HepG2 (cell line): ENCODE measurements around the gene SF3B5. TPM values are rescaled to one million over a fixed set of nuclear protein-coding genes. Genes with fewer than 3 reads are reported as not detected.

Experiments
- ATAC-seq: fragments of 200-7000 bp; cut with Tn5 transposase; 3 replicates; pipeline ENCODE4 v1.9.1; 2020; ENCODE audit warnings: mild to moderate bottlenecking, moderate library complexity
- BruUV-seq: library from RNA; stranded (reverse); fragments of 400-500 nt; replicated peaks from 2 replicates; lab custom pipeline; 2021; lab: Mats Ljungman, UMichigan
- CTCF ChIA-PET: fragments of 300-600 bp; formaldehyde crosslinking; extraction: SDS; loops from one replicate; lab custom pipeline; 2021; ENCODE audit warnings: low total read pairs, inconsistent platforms, low intra/inter-chr PET ratio; lab: Yijun Ruan, JAX
- POLR2A ChIA-PET: fragments of 350-600 bp; sonication (Branson Sonifier 250); formaldehyde crosslinking; loops from one replicate; lab custom pipeline; 2020; ENCODE audit warnings: antibody characterized with exemption, inconsistent platforms; lab: Yijun Ruan, JAX
- DNase-seq: peaks from one replicate; pipeline ENCODE4 v3.0.0-alpha.2; 2015; ENCODE audit warnings: low spot score
- FAIRE-seq: peaks from 3 replicates; lab custom pipeline; 2011; peaks lifted over from hg19 to GRCh38; lab: Jason Lieb, UNC
- H2AFZ ChIP-seq: one replicate; pipeline ENCODE4 v1.6.1; 2011; ENCODE audit warnings: low read length, inconsistent platforms
- H3K27ac ChIP-seq: fragments of 300-600 bp; 3 replicates; pipeline ENCODE4 v1.8.0; 2011; ENCODE audit warnings: mixed run types, mild to moderate bottlenecking, mixed read lengths, low read length, inconsistent platforms; ENCODE audit not compliant: insufficient read depth; ENCODE audit errors: extremely low read length
- H3K27me3 ChIP-seq, 2 experiments: fragments of 200-600 bp in 1 of 2; 2 replicates in 1 of 2; 3 replicates in 1 of 2; pipeline versions ENCODE4 v1.6.0 to v1.8.0; 2011; ENCODE audit warnings: low read length in 2 of 2, mild to moderate bottlenecking in 2 of 2, moderate library complexity in 2 of 2, inconsistent platforms in 1 of 2; ENCODE audit not compliant: insufficient read depth in 2 of 2, control insufficient read depth in 1 of 2
- H3K36me3 ChIP-seq, 2 experiments: fragments of 200-600 bp in 1 of 2; replicated peaks in 1 of 2; 2 replicates in 1 of 2; 3 replicates in 1 of 2; pipeline versions ENCODE4 v1.5.1 to v1.8.0; 2011; ENCODE audit warnings: low read length in 2 of 2, inconsistent platforms in 1 of 2; ENCODE audit not compliant: insufficient read depth in 2 of 2, control insufficient read depth in 1 of 2
- H3K4me1 ChIP-seq: 2 replicates; pipeline ENCODE4 v1.5.1; 2012; ENCODE audit warnings: low read length, inconsistent platforms; ENCODE audit not compliant: insufficient read depth
- H3K4me2 ChIP-seq: 2 replicates; pipeline ENCODE4 v1.6.0; 2011; ENCODE audit warnings: low read depth, low read length, inconsistent platforms
- H3K4me3 ChIP-seq, 3 experiments: fragments of 200-600 bp in 1 of 3; sonication (generic), shearing (Covaris generic) in 1 of 3; replicated peaks in 1 of 3; 2 replicates each; pipeline ENCODE4 v1.5.1; 2011 to 2016; ENCODE audit warnings: low read length in 3 of 3, inconsistent platforms in 2 of 3, low read depth in 2 of 3, mild to moderate bottlenecking in 2 of 3, control low read depth in 1 of 3, mixed read lengths in 1 of 3; ENCODE audit not compliant: insufficient read depth in 1 of 3
- H3K79me2 ChIP-seq: one replicate; pipeline ENCODE4 v1.6.1; 2011; ENCODE audit warnings: low read length, inconsistent platforms; ENCODE audit not compliant: insufficient read depth
- H3K9ac ChIP-seq: 2 replicates; pipeline ENCODE4 v1.6.0; 2011; ENCODE audit warnings: mild to moderate bottlenecking, low read depth, low read length, inconsistent platforms; ENCODE audit not compliant: insufficient read depth
- H3K9me3 ChIP-seq: 2 replicates; pipeline ENCODE4 v1.5.1; 2012; ENCODE audit warnings: mild to moderate bottlenecking, low read length
- H4K20me1 ChIP-seq: 2 replicates; pipeline ENCODE4 v1.6.0; 2011; ENCODE audit warnings: inconsistent platforms, mild to moderate bottlenecking, low read length, moderate library complexity; ENCODE audit not compliant: insufficient read depth
- FOXP1 ChIP-seq, 2 experiments: fragments of 450-650 bp in 1 of 2; IDR thresholded peaks; 2 replicates each; pipeline ENCODE4 v1.6.1; 2017 to 2018; ENCODE audit warnings: antibody characterized with exemption in 1 of 2
- JUND ChIP-seq: sonication (generic); formaldehyde crosslinking; IDR thresholded peaks from 2 replicates; pipeline ENCODE4 v1.8.0; 2022; ENCODE audit warnings: mild to moderate bottlenecking, missing genetic modification reagents
- KDM3A ChIP-seq: IDR thresholded peaks from 2 replicates; pipeline ENCODE4 v1.6.1; 2018; ENCODE audit warnings: low read depth, missing compliant biosample characterization
- NCOA2 ChIP-seq: sonication (generic); formaldehyde crosslinking; IDR thresholded peaks from 2 replicates; pipeline ENCODE4 v1.8.0; 2022; ENCODE audit warnings: inconsistent platforms
- NR0B2 ChIP-seq: sonication (generic); formaldehyde crosslinking; IDR thresholded peaks from 2 replicates; pipeline ENCODE4 v1.4.0; 2020; ENCODE audit warnings: mild to moderate bottlenecking, missing genetic modification reagents
- PAWR ChIP-seq: sonication (generic); formaldehyde crosslinking; IDR thresholded peaks from 2 replicates; pipeline ENCODE4 v1.4.0; 2020; ENCODE audit warnings: missing genetic modification reagents, mild to moderate bottlenecking, borderline replicate concordance
- RFXANK ChIP-seq: IDR thresholded peaks from 2 replicates; pipeline ENCODE4 v1.6.1; 2016
- SOX5 ChIP-seq: IDR thresholded peaks from 2 replicates; pipeline ENCODE4 v1.6.1; 2016; ENCODE audit warnings: borderline replicate concordance
- ZMAT3 ChIP-seq: sonication (generic); formaldehyde crosslinking; conservative IDR thresholded peaks from 2 replicates; pipeline ENCODE4 v1.7.0; 2021; ENCODE audit warnings: missing genetic modification reagents
- ZNF12 ChIP-seq: sonication (generic); formaldehyde crosslinking; IDR thresholded peaks from 2 replicates; pipeline ENCODE4 v1.5.0; 2020; ENCODE audit warnings: missing genetic modification reagents
- ZNF205 ChIP-seq: IDR thresholded peaks from 2 replicates; pipeline ENCODE4 v1.6.1; 2018; ENCODE audit warnings: missing biosample characterization, missing genetic modification reagents
- ZNF292 ChIP-seq: sonication (generic); formaldehyde crosslinking; IDR thresholded peaks from 2 replicates; pipeline ENCODE4 v1.8.1; 2022; ENCODE audit warnings: mild to moderate bottlenecking, low read depth, missing genetic modification reagents, borderline replicate concordance
- ZNF639 ChIP-seq: conservative IDR thresholded peaks from 2 replicates; pipeline ENCODE4 v1.6.1; 2018; ENCODE audit warnings: missing genetic modification reagents
- ZNF746 ChIP-seq: sonication (generic); formaldehyde crosslinking; IDR thresholded peaks from 2 replicates; pipeline ENCODE4 v1.8.0; 2022; ENCODE audit warnings: mild to moderate bottlenecking, missing genetic modification reagents
- WGBS: methylation state at CpG from one replicate; pipeline ENCODE4 v1.1.6; 2017; ENCODE audit warnings: low lambda C conversion rate; 5-methylcytosine and 5-hydroxymethylcytosine counted together
- in situ Hi-C: cut with HindIII; loops from 2 replicates; pipeline ENCODE4 v1.10.0; 2017; ENCODE audit warnings: low pct_unique_long_range_greater_than_20kb; ENCODE audit not compliant: extremely low pct_ligation_motif_present
- intact Hi-C: fragments of 100-400 bp; cut with micrococcal nuclease; formaldehyde crosslinking; loops from one replicate; pipeline ENCODE4 v1.10.0; 2022; ENCODE audit not compliant: unreplicated experiment
- polyA plus RNA-seq, 8 experiments: library from polyadenylated mRNA; depleted of rRNA in 3 of 8; stranded (reverse) in 7 of 8; unstranded in 1 of 8; fragments of >200 nt; fragmentation: Illumina TruSeq in 4 of 8; extraction: Trizol in 4 of 8; gene quantifications; 2 replicates each; pipeline versions ENCODE4 v1.2.1 to v1.2.3, GENCODE V29; 2011 to 2016; ENCODE audit warnings: low read depth in 4 of 8, missing spikeins in 1 of 8, mixed read lengths in 1 of 8; ENCODE audit not compliant: insufficient read depth in 1 of 8
- total RNA-seq, 5 experiments: library from RNA; depleted of rRNA; stranded (reverse); fragments of >200 nt; fragmentation: Illumina TruSeq; extraction: Trizol; gene quantifications; 2 replicates each; pipeline ENCODE4 v1.2.3, GENCODE V29; 2016; ENCODE audit warnings: low read depth in 1 of 5
- TF ChIP-seq, protein P1 (sequence below): sonication (generic); formaldehyde crosslinking; IDR thresholded peaks from 2 replicates; pipeline ENCODE4 v1.5.1; 2020; ENCODE audit warnings: mild to moderate bottlenecking, missing genetic modification reagents, borderline replicate concordance
- TF ChIP-seq, protein P2 (sequence below): sonication (generic); formaldehyde crosslinking; IDR thresholded peaks from 2 replicates; pipeline ENCODE4 v1.4.0; 2020; ENCODE audit warnings: mild to moderate bottlenecking, missing genetic modification reagents, borderline replicate concordance

SF3B5 gene
- total and polyA plus RNA-seq, 2 of the 13 experiments (the other 11 are each of a cell fraction or from before 2014, with no cell fraction given): 263 to 292 TPM

GRCh38 chr6:144115219-144115618, 19.8 kb upstream of the SF3B5 start:
- no peak for FAIRE-seq
- in situ Hi-C loops: loop anchor here (25.0 kb wide), 1 partner anchor 1097 kb away; no protein-coding TSS in a partner anchor
- CTCF ChIA-PET: no interaction called here
- TF ChIP-seq SOX5 (CRISPR knock-in tag) (no peak), RFXANK (no peak), ZNF12 (CRISPR knock-in tag) (no peak), PAWR (CRISPR knock-in tag) (no peak), ZNF639 (CRISPR knock-in tag) (no peak), FOXP1 (IDR thresholded peaks at IDR 0.05) (no peak), FOXP1 (CRISPR knock-in tag; IDR thresholded peaks at IDR 0.05) (no peak), NR0B2 (CRISPR knock-in tag) (no peak), JUND (CRISPR knock-in tag) (no peak), ZNF746 (CRISPR knock-in tag) (no peak), ZMAT3 (CRISPR knock-in tag) (no peak), ZNF205 (CRISPR knock-in tag) (no peak), NCOA2 (CRISPR knock-in tag) (no peak), KDM3A (no peak), ZNF292 (CRISPR knock-in tag) (no peak)
- TF ChIP-seq, protein P1, sequence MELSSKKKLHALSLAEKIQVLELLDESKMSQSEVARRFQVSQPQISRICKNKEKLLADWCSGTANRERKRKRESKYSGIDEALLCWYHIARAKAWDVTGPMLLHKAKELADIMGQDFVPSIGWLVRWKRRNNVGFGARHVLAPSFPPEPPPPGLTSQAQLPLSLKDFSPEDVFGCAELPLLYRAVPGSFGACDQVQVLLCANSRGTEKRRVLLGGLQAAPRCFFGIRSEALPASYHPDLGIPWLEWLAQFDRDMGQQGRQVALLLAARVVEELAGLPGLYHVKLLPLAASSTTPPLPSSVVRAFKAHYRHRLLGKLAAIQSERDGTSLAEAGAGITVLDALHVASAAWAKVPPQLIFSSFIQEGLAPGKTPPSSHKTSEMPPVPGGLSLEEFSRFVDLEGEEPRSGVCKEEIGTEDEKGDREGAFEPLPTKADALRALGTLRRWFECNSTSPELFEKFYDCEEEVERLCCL (CRISPR knock-in tag): no peak
- TF ChIP-seq, protein P2, sequence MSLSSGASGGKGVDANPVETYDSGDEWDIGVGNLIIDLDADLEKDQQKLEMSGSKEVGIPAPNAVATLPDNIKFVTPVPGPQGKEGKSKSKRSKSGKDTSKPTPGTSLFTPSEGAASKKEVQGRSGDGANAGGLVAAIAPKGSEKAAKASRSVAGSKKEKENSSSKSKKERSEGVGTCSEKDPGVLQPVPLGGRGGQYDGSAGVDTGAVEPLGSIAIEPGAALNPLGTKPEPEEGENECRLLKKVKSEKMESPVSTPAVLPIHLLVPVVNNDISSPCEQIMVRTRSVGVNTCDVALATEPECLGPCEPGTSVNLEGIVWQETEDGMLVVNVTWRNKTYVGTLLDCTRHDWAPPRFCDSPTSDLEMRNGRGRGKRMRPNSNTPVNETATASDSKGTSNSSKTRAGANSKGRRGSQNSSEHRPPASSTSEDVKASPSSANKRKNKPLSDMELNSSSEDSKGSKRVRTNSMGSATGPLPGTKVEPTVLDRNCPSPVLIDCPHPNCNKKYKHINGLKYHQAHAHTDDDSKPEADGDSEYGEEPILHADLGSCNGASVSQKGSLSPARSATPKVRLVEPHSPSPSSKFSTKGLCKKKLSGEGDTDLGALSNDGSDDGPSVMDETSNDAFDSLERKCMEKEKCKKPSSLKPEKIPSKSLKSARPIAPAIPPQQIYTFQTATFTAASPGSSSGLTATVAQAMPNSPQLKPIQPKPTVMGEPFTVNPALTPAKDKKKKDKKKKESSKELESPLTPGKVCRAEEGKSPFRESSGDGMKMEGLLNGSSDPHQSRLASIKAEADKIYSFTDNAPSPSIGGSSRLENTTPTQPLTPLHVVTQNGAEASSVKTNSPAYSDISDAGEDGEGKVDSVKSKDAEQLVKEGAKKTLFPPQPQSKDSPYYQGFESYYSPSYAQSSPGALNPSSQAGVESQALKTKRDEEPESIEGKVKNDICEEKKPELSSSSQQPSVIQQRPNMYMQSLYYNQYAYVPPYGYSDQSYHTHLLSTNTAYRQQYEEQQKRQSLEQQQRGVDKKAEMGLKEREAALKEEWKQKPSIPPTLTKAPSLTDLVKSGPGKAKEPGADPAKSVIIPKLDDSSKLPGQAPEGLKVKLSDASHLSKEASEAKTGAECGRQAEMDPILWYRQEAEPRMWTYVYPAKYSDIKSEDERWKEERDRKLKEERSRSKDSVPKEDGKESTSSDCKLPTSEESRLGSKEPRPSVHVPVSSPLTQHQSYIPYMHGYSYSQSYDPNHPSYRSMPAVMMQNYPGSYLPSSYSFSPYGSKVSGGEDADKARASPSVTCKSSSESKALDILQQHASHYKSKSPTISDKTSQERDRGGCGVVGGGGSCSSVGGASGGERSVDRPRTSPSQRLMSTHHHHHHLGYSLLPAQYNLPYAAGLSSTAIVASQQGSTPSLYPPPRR (CRISPR knock-in tag): no peak

More at GRCh38 chr6:144115219-144115618, 19.8 kb upstream of the SF3B5 start:
- no peak overlapping the region for H3K27ac ChIP-seq
- H3K79me2 ChIP-seq: no peaks in the 10 kb centered on the region
- DNase-seq: no peak
- H3K9ac ChIP-seq: no peak overlapping the region
- 27% methylated on average over 3 of the region's 3 CpGs for WGBS
- H3K27me3 ChIP-seq: peaks cover 0 to 2% of the 10 kb centered on the region in 2 experiments; a peak in 2 of 5 replicates
- BruUV-seq: no TSS peak
- H3K36me3 ChIP-seq: no peaks in the 10 kb centered on the region
- no peak for ATAC-seq
- no peak overlapping the region for H2AFZ ChIP-seq
- no peaks in the 10 kb centered on the region for H3K9me3 ChIP-seq
- H3K4me1 ChIP-seq: no peaks in the 10 kb centered on the region
- intact Hi-C loops: no loop called here
- H3K4me3 ChIP-seq: no peak overlapping the region
- H4K20me1 ChIP-seq: no peaks in the 10 kb centered on the region
- POLR2A ChIA-PET: no interaction called here
- no peak overlapping the region for H3K4me2 ChIP-seq
